ENCODE data around the gene SLC7A5.
"Not testable (repeated sequence)": the region's sequence is repeated elsewhere in the genome, so short reads cannot be mapped to it uniquely, and the experiment has no call there.

Gene SLC7A5

GRCh38 chr16:87821376-87822107, 47.8 kb downstream of the SLC7A5 start:
- no peak for DNase-seq (ENCODE audit: low read depth)

DNA sequence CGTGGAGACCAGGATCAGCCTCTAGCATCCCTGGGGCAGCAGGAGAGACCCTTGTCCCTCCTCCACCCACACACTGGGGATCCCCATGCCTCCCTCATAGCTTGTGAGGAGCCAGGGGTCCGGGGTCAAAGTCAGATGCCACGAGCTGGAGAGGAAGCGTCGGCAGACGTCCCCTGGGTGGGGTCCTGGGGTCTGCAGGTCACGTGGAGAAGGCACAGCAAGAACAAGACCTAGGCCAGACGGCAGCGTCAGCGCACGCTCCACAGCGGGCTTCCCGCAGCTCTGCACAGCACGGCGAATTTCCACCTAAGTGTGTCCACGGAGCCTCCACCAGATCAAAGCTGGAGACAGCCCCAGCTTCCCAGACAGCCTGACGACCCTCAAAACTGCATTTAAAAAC, 49.3 kb downstream of the SLC7A5 start:
- DNase-seq (ENCODE audit: low read depth): no peak

GRCh38 chr16:87819282-87819681, 50.0 kb downstream of the SLC7A5 start:
- DNase-seq (ENCODE audit: low read depth): no peak

GRCh38 chr16:87818533-87819161, 50.7 kb downstream of the SLC7A5 start:
- no peak for DNase-seq (ENCODE audit: low read depth)

DNA sequence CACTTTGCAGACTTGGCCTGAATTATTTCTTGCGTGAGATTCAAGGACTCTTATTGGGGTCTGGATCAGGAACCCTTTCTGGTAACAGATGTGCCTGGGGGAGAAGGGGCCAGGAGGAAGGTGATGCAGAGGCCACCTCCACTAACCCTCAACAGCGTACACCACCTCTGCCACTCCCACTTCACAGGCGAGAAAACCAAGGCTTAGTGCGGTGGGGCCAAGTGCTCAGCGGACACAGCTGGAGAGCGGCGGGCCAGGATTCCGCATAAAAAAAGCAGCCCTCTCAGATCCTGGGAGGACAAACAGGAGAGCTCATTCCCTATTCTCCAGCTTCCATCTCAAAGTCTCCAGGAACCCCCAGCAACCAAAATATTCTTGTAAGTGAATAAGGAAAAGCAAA, 51.4 kb downstream of the SLC7A5 start:
- DNase-seq (ENCODE audit: low read depth): no peak

GRCh38 chr16:87817370-87817769, 51.9 kb downstream of the SLC7A5 start:
- DNase-seq (ENCODE audit: low read depth): not testable (repeated sequence)

GRCh38 chr16:87816507-87817100, 52.7 kb downstream of the SLC7A5 start:
- DNase-seq (ENCODE audit: low read depth): no peak

DNA sequence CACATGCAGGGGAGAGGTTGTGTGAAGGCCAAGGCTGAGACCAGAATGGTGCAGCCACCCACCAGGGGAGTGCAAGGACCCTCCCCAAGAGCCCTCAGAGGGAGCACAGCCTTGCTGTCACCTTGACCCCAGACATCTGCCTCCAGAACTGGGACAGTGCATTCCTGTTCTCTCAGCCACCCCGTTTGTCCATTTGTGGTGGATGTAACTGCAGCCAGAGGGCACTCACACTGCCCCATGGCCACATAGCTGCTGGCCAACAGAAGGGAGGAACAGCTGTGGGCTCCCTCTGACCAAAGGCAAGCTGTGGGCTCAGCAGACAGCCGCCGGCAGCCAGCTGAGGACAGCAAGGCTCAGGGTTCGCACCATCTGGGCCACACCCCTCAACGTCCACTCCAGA, 53.7 kb downstream of the SLC7A5 start:
- no peak for DNase-seq (ENCODE audit: low read depth)

GRCh38 chr16:87812200-87812656, 57.1 kb downstream of the SLC7A5 start:
- DNase-seq (ENCODE audit: low read depth): no peak

GRCh38 chr16:87811454-87811853, 57.9 kb downstream of the SLC7A5 start:
- not testable (repeated sequence) for DNase-seq (ENCODE audit: low read depth)

GRCh38 chr16:87809150-87809902, 60.0 kb downstream of the SLC7A5 start:
- DNase-seq (ENCODE audit: low read depth): no peak

- no peak for DNase-seq (ENCODE audit: low read depth)
Measured at GRCh38 chr16:87808108-87808507, 61.2 kb downstream of the SLC7A5 start.

GRCh38 chr16:87806641-87807546, 62.4 kb downstream of the SLC7A5 start:
- DNase-seq (ENCODE audit: low read depth): peak; percentile 45

- no peak for DNase-seq (ENCODE audit: low read depth)
Measured at GRCh38 chr16:87806261-87806640, 63.1 kb downstream of the SLC7A5 start.

- DNase-seq (ENCODE audit: low read depth): no peak
Measured at GRCh38 chr16:87803385-87803784, 65.9 kb downstream of the SLC7A5 start.

- no peak for DNase-seq (ENCODE audit: low read depth)
Measured at GRCh38 chr16:87802670-87803069, 66.6 kb downstream of the SLC7A5 start.

DNA sequence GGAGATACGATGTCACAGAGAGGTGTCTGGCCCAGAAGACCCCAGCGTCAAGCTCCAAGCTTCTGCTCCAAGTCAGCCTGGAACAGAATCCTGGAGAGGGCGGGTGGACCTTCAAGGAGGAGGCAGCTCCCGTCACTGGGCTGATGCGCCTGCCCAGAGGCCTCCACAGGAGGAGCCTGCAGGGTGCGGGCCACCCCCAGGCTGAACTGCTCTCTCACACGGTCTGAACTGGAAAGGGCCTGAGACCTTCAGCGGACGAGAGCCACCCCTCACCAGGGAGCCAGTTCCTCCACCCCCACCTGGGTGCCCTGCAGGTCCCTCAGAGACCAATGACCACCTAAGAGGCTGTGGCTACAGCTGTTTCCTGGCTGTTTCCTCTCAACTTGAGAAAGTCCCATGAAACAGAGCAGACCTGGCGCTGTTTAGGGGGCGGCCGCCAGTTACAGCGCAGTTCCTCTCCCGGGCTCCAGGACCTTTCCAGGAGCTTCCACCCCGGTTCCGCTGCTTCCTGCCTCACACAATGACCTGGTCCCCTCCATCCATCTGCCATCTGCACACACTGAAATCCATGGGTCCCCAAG, 67.5 kb downstream of the SLC7A5 start:
- no peak for DNase-seq (ENCODE audit: low read depth)

DNA sequence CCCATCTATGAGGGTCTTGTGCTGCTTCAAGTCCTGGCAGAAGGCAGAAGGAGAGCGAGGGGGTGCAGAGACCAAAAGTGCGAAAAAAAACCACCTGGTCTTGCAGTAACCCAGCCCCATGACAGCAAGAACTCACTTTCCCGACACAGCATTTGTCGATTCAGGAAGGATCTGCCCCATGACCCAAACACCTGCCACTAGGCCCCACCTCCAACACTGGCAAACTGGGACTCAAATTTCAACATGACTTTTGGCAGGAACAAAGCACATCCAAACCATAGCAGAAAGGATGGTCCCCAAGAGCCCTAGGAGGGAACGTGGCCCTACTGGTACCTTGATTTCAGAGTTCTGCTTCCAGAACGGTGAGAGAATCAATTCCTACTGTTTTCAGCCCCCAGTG, 68.8 kb downstream of the SLC7A5 start:
- DNase-seq (ENCODE audit: low read depth): no peak

GRCh38 chr16:87795336-87795735, 74.0 kb downstream of the SLC7A5 start:
- no peak for DNase-seq (ENCODE audit: low read depth)

DNA sequence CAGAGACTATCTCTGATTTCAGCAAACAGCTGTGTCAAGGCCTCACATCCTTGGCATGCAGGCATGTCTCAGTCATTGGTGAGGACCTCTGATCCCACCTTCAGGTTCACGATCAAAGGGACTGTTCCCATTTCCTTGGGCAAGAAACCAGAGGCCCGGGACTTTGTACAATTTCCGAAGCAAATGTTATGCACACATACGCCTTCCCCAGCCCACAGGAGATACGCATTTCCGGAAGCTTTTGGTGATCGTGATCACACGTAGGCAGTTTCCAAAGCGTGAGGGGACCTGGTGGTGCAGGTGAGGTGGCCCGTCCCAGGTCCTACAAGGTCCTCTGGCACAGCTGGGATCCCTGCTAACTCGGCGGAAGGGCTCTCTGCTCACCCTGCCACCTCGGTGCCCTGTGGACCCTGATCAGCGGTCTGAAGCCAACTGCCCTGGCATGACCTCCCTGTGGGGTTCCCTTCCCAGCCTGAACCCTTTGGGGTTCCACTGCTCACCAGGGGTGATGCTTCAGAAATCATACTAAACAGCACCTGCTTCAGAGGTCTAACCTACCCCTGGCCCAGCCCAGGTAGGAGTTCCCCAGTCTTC, 74.7 kb downstream of the SLC7A5 start:
- DNase-seq (ENCODE audit: low read depth): no peak

GRCh38 chr16:87792205-87792565, 77.1 kb downstream of the SLC7A5 start:
- DNase-seq (ENCODE audit: low read depth): no peak

All from HS-5 (cell line).